Prostate gland (tissue), 2 donors: Measurements from ENCODE around the gene HNRNPM.

Source experiments
- CTCF ChIP-seq, 4 experiments: fragments of 200-600 bp in 2 of 4; fragments of 450-650 bp in 2 of 4; sonication (generic) in 2 of 4; IDR thresholded peaks; 1 replicate in 3 of 4; 2 replicates in 1 of 4; pipeline ENCODE4 v1.5.1; 2016 to 2019; ENCODE audit warnings: antibody characterized with exemption in 4 of 4, mild to moderate bottlenecking in 2 of 4, moderate library complexity in 2 of 4
- POLR2A ChIP-seq: fragments of 450-650 bp; IDR thresholded peaks from one replicate; pipeline ENCODE4 v1.6.1; 2016; ENCODE audit warnings: antibody characterized with exemption, mild to moderate bottlenecking

DNA sequence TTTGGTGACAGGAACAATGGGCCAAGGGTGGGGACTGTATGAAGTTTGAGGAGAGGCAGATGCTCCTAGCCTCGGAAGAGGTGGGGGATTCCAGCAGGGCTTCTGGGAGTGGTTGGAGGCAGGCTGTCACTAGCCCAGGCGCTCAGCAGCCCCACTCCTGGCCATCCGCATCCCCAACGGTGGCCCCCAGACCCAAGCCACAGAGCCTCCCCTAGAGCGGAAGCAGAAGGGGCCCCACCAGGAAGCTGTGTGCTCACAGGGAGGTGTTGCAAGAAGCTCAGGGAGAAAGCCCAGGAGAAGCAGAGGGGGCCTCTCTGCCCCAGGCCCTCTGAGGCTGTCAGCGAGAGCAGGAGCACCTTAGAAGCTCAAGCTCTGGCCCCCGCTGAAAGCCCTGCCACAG lies 49.4 kb downstream of the HNRNPM start:
- TF ChIP-seq CTCF (IDR thresholded peaks at IDR 0.05) (no peak), POLR2A (no peak)
